ENCODE measurements around the gene CDHR5.

Gene CDHR5

GRCh38 chr11:627308-627576 lies 2.5 kb upstream of the CDHR5 start:
- no peak for TF ChIP-seq CTCF (IDR thresholded peaks at IDR 0.05; ENCODE audit: insufficient read depth, low read length, poor library complexity, severe bottlenecking)
- DNase-seq (ENCODE audit: extremely low read depth, insufficient read length): no peak
- H3K36me3 ChIP-seq (ENCODE audit: control insufficient read depth, insufficient read depth, low read length): no peaks in the 10 kb centered on the region
- H3K27me3 ChIP-seq (replicated peaks; ENCODE audit: control insufficient read depth, insufficient read depth, low read length): no peaks in the 10 kb centered on the region
- no peak overlapping the region for H3K4me3 ChIP-seq (replicated peaks; ENCODE audit: low read depth, low read length)

- TF ChIP-seq CTCF (IDR thresholded peaks at IDR 0.05; ENCODE audit: insufficient read depth, low read length, poor library complexity, severe bottlenecking): no peak
- H3K27me3 ChIP-seq (replicated peaks; ENCODE audit: control insufficient read depth, insufficient read depth, low read length): no peaks in the 10 kb centered on the region
- H3K36me3 ChIP-seq (ENCODE audit: control insufficient read depth, insufficient read depth, low read length): no peaks in the 10 kb centered on the region
- H3K4me3 ChIP-seq (replicated peaks; ENCODE audit: low read depth, low read length): no peak within 1 kb of the TSS
- DNase-seq (ENCODE audit: extremely low read depth, insufficient read length): no peak
These were observed 1.9 kb upstream of the CDHR5 start, which contains the start of gene SCT for GRCh38 chr11:626475-627307. Gene SCT (minus strand): TSS chr11:627181. CDS start chr11:627143, 38 bp downstream.

GRCh38 chr11:625636-626268 lies 997 bp upstream of the CDHR5 start:
- Histone ChIP-seq H3K4me3 (replicated peaks; ENCODE audit: low read depth, low read length) (no peak overlapping the region), H3K27me3 (replicated peaks; ENCODE audit: control insufficient read depth, insufficient read depth, low read length) (no peaks in the 10 kb centered on the region), H3K36me3 (ENCODE audit: control insufficient read depth, insufficient read depth, low read length) (no peaks in the 10 kb centered on the region)
- no peak for DNase-seq (ENCODE audit: extremely low read depth, insufficient read length)
- no peak for TF ChIP-seq CTCF (IDR thresholded peaks at IDR 0.05; ENCODE audit: insufficient read depth, low read length, poor library complexity, severe bottlenecking)

- Histone ChIP-seq H3K27me3 (replicated peaks; ENCODE audit: control insufficient read depth, insufficient read depth, low read length) (no peaks in the 10 kb centered on the region), H3K36me3 (ENCODE audit: control insufficient read depth, insufficient read depth, low read length) (no peaks in the 10 kb centered on the region), H3K4me3 (replicated peaks; ENCODE audit: low read depth, low read length) (no peak overlapping the region)
- TF ChIP-seq CTCF (IDR thresholded peaks at IDR 0.05; ENCODE audit: insufficient read depth, low read length, poor library complexity, severe bottlenecking): no peak
- DNase-seq (ENCODE audit: extremely low read depth, insufficient read length): no peak
These were observed 603 bp downstream of the CDHR5 start for GRCh38 chr11:623999-624704.

GRCh38 chr11:623349-623869 lies 1.3 kb downstream of the CDHR5 start:
- no peak for TF ChIP-seq CTCF (IDR thresholded peaks at IDR 0.05; ENCODE audit: insufficient read depth, low read length, poor library complexity, severe bottlenecking)

More at GRCh38 chr11:623349-623869, 1.3 kb downstream of the CDHR5 start:
- no peak for DNase-seq (ENCODE audit: extremely low read depth, insufficient read length)
- Histone ChIP-seq H3K27me3 (replicated peaks; ENCODE audit: control insufficient read depth, insufficient read depth, low read length) (no peaks in the 10 kb centered on the region), H3K36me3 (ENCODE audit: control insufficient read depth, insufficient read depth, low read length) (no peaks in the 10 kb centered on the region), H3K4me3 (replicated peaks; ENCODE audit: low read depth, low read length) (no peak overlapping the region)

All from GM06990 (cell line).